SIG-M5 treated with dmso at 0.1 percent for 504 hours (cell line): ENCODE results near the gene TTC22.
A peak's percentile ranks its signal among the peaks of the same experiment; 100 is the strongest.

Source experiments
- DNase-seq: peaks from one replicate; lab custom pipeline; 2025; ENCODE audit not compliant: unreplicated experiment; lab: John Stamatoyannopoulos, UW

Gene TTC22

GRCh38 chr1:54800899-54801759 lies at the start of gene TTC22:
Gene TTC22 (minus strand): TSS chr1:54801323. CDS start chr1:54801163, 160 bp downstream.
- DNase-seq, result no peak

GRCh38 chr1:54850737-54851136 lies 49.6 kb upstream of the TTC22 start:
- peak; percentile 86 for DNase-seq

GRCh38 chr1:54850069-54850730 lies 49.1 kb upstream of the TTC22 start:
- no peak for DNase-seq

- DNase-seq, result no peak
Measured at GRCh38 chr1:54849219-54850068, 48.3 kb upstream of the TTC22 start.

- no peak for DNase-seq
Measured at GRCh38 chr1:54848134-54848948, 47.2 kb upstream of the TTC22 start.

GRCh38 chr1:54846716-54847284 lies 45.7 kb upstream of the TTC22 start:
- DNase-seq, result no peak

GRCh38 chr1:54846301-54846700 lies 45.2 kb upstream of the TTC22 start:
- DNase-seq, result no peak

GRCh38 chr1:54845772-54846171 lies 44.6 kb upstream of the TTC22 start:
- no peak for DNase-seq

- no peak for DNase-seq
Measured at GRCh38 chr1:54844564-54844963, 43.4 kb upstream of the TTC22 start.

GRCh38 chr1:54843449-54843848 lies 42.3 kb upstream of the TTC22 start:
- no peak for DNase-seq

- DNase-seq, result no peak
Measured at GRCh38 chr1:54842963-54843362, 41.8 kb upstream of the TTC22 start.

GRCh38 chr1:54842206-54842915 lies 41.2 kb upstream of the TTC22 start:
- DNase-seq, result no peak

- DNase-seq, result no peak
Measured at GRCh38 chr1:54839824-54840223, 38.7 kb upstream of the TTC22 start.

GRCh38 chr1:54838565-54839180 lies 37.5 kb upstream of the TTC22 start:
- DNase-seq, result no peak

GRCh38 chr1:54837002-54837853 lies 36.1 kb upstream of the TTC22 start:
- no peak for DNase-seq

GRCh38 chr1:54836594-54836993 lies 35.5 kb upstream of the TTC22 start:
- no peak for DNase-seq

GRCh38 chr1:54835970-54836369 lies 34.8 kb upstream of the TTC22 start:
- DNase-seq, result no peak
